ENCODE results near the gene SLC9A9. TPM values are rescaled to one million over a fixed set of nuclear protein-coding genes. Genes with fewer than 3 reads are reported as not detected.

The SLC9A9 gene
- total RNA-seq, 1 experiment from 2014 or later, result 2.2 TPM

GRCh38 chr3:143825513-143825912 lies 22.8 kb downstream of the SLC9A9 start:
- Mint-ChIP-seq H3K4me1 (ENCODE audit: insufficient read depth, unreplicated experiment) (peaks cover 14% of the 10 kb centered on the region), H3K27ac (ENCODE audit: low read depth, unreplicated experiment) (no peak overlapping the region), H3K4me3 (ENCODE audit: unreplicated experiment) (no peak overlapping the region), H3K36me3 (ENCODE audit: insufficient read depth, unreplicated experiment) (no peaks in the 10 kb centered on the region), H3K9me3 (ENCODE audit: unreplicated experiment) (peaks cover 7% of the 10 kb centered on the region), H3K27me3 (ENCODE audit: insufficient read depth, unreplicated experiment) (no peaks in the 10 kb centered on the region)
- TF ChIP-seq CTCF (IDR thresholded peaks at IDR 0.05; ENCODE audit: unreplicated experiment), result no peak
- intact Hi-C loops (cut with micrococcal nuclease), result no loop called here
- ChIA-PET CTCF (interaction anchor here (1.2 to 1.4 kb wide), 2 partner anchors 9 to 125 kb away, joined by 3 read pairs; no protein-coding TSS in a partner anchor), POLR2A (no interaction called here)
- no TSS peak for BruUV-seq (replicated peaks)
- no peak for DNase-seq (ENCODE audit: unreplicated experiment)

GRCh38 chr3:143824735-143825385 lies 23.4 kb downstream of the SLC9A9 start:
- no peak for DNase-seq (ENCODE audit: unreplicated experiment)
- H3K9me3 Mint-ChIP-seq (ENCODE audit: unreplicated experiment), result peaks cover 7% of the 10 kb centered on the region
- no peak for TF ChIP-seq CTCF (IDR thresholded peaks at IDR 0.05; ENCODE audit: unreplicated experiment)
- H3K4me3 Mint-ChIP-seq (ENCODE audit: unreplicated experiment), result no peak overlapping the region
- CTCF ChIA-PET, result interaction anchor here (0.6 to 1.4 kb wide), 3 partner anchors 10 to 984 kb away, joined by 3 read pairs; no protein-coding TSS in a partner anchor
- POLR2A ChIA-PET, result interaction anchor here (1.2 kb wide), 1 partner anchor 47 kb away, joined by 3 read pairs; no protein-coding TSS in a partner anchor
- no peaks in the 10 kb centered on the region for H3K27me3 Mint-ChIP-seq (ENCODE audit: insufficient read depth, unreplicated experiment)
- peaks cover 9% of the 10 kb centered on the region for H3K4me1 Mint-ChIP-seq (ENCODE audit: insufficient read depth, unreplicated experiment)
- H3K27ac Mint-ChIP-seq (ENCODE audit: low read depth, unreplicated experiment), result no peak overlapping the region
- no TSS peak for BruUV-seq (replicated peaks)
- no peaks in the 10 kb centered on the region for H3K36me3 Mint-ChIP-seq (ENCODE audit: insufficient read depth, unreplicated experiment)
- intact Hi-C loops (cut with micrococcal nuclease), result no loop called here

- intact Hi-C loops (cut with micrococcal nuclease), result no loop called here
- ChIA-PET POLR2A (no interaction called here), CTCF (interaction anchor here (0.6 kb wide), 1 partner anchor 970 kb away, joined by 3 read pairs; no protein-coding TSS in a partner anchor)
- Mint-ChIP-seq H3K4me3 (ENCODE audit: unreplicated experiment) (no peak overlapping the region), H3K36me3 (ENCODE audit: insufficient read depth, unreplicated experiment) (no peaks in the 10 kb centered on the region), H3K4me1 (ENCODE audit: insufficient read depth, unreplicated experiment) (peaks cover 5% of the 10 kb centered on the region), H3K27me3 (ENCODE audit: insufficient read depth, unreplicated experiment) (no peaks in the 10 kb centered on the region), H3K27ac (ENCODE audit: low read depth, unreplicated experiment) (no peak overlapping the region), H3K9me3 (ENCODE audit: unreplicated experiment) (peaks cover 7% of the 10 kb centered on the region)
- DNase-seq (ENCODE audit: unreplicated experiment), result no peak
- no peak for TF ChIP-seq CTCF (IDR thresholded peaks at IDR 0.05; ENCODE audit: unreplicated experiment)
- BruUV-seq (replicated peaks), result no TSS peak
Measured at GRCh38 chr3:143822798-143823197, 25.5 kb downstream of the SLC9A9 start.

GRCh38 chr3:143822374-143822773 lies 25.9 kb downstream of the SLC9A9 start:
- intact Hi-C loops (cut with micrococcal nuclease), result no loop called here
- H3K9me3 Mint-ChIP-seq (ENCODE audit: unreplicated experiment), result peaks cover 7% of the 10 kb centered on the region

More at GRCh38 chr3:143822374-143822773, 25.9 kb downstream of the SLC9A9 start:
- ChIA-PET POLR2A (no interaction called here), CTCF (interaction anchor here (0.6 to 1.0 kb wide), 4 partner anchors 15 to 971 kb away, joined by 3 to 4 read pairs (median 3); no protein-coding TSS in a partner anchor)
- no TSS peak for BruUV-seq (replicated peaks)
- peaks cover 5% of the 10 kb centered on the region for H3K4me1 Mint-ChIP-seq (ENCODE audit: insufficient read depth, unreplicated experiment)
- H3K36me3 Mint-ChIP-seq (ENCODE audit: insufficient read depth, unreplicated experiment), result no peaks in the 10 kb centered on the region
- no peak overlapping the region for H3K27ac Mint-ChIP-seq (ENCODE audit: low read depth, unreplicated experiment)
- no peak for DNase-seq (ENCODE audit: unreplicated experiment)
- no peak for TF ChIP-seq CTCF (IDR thresholded peaks at IDR 0.05; ENCODE audit: unreplicated experiment)
- no peaks in the 10 kb centered on the region for H3K27me3 Mint-ChIP-seq (ENCODE audit: insufficient read depth, unreplicated experiment)
- no peak overlapping the region for H3K4me3 Mint-ChIP-seq (ENCODE audit: unreplicated experiment)

All from MCF 10A (cell line).